HepG2 (cell line): ENCODE results near the gene PFKL. TPM values are rescaled to one million over a fixed set of nuclear protein-coding genes. Genes with fewer than 3 reads are reported as not detected.

Source experiments
- ATAC-seq: fragments of 200-7000 bp; cut with Tn5 transposase; 3 replicates; pipeline ENCODE4 v1.9.1; 2020; ENCODE audit warnings: mild to moderate bottlenecking, moderate library complexity
- BruUV-seq: library from RNA; stranded (reverse); fragments of 400-500 nt; replicated peaks from 2 replicates; lab custom pipeline; 2021; lab: Mats Ljungman, UMichigan
- CTCF ChIA-PET: fragments of 300-600 bp; formaldehyde crosslinking; extraction: SDS; loops from one replicate; lab custom pipeline; 2021; ENCODE audit warnings: low total read pairs, inconsistent platforms, low intra/inter-chr PET ratio; lab: Yijun Ruan, JAX
- POLR2A ChIA-PET: fragments of 350-600 bp; sonication (Branson Sonifier 250); formaldehyde crosslinking; loops from one replicate; lab custom pipeline; 2020; ENCODE audit warnings: antibody characterized with exemption, inconsistent platforms; lab: Yijun Ruan, JAX
- DNase-seq: peaks from one replicate; pipeline ENCODE4 v3.0.0-alpha.2; 2015; ENCODE audit warnings: low spot score
- FAIRE-seq: peaks from 3 replicates; lab custom pipeline; 2011; peaks lifted over from hg19 to GRCh38; lab: Jason Lieb, UNC
- H2AFZ ChIP-seq: one replicate; pipeline ENCODE4 v1.6.1; 2011; ENCODE audit warnings: low read length, inconsistent platforms
- H3K27ac ChIP-seq: fragments of 300-600 bp; 3 replicates; pipeline ENCODE4 v1.8.0; 2011; ENCODE audit warnings: mixed run types, mild to moderate bottlenecking, mixed read lengths, low read length, inconsistent platforms; ENCODE audit not compliant: insufficient read depth; ENCODE audit errors: extremely low read length
- H3K27me3 ChIP-seq, 2 experiments: fragments of 200-600 bp in 1 of 2; 2 replicates in 1 of 2; 3 replicates in 1 of 2; pipeline versions ENCODE4 v1.6.0 to v1.8.0; 2011; ENCODE audit warnings: low read length in 2 of 2, mild to moderate bottlenecking in 2 of 2, moderate library complexity in 2 of 2, inconsistent platforms in 1 of 2; ENCODE audit not compliant: insufficient read depth in 2 of 2, control insufficient read depth in 1 of 2
- H3K36me3 ChIP-seq, 2 experiments: fragments of 200-600 bp in 1 of 2; replicated peaks in 1 of 2; 2 replicates in 1 of 2; 3 replicates in 1 of 2; pipeline versions ENCODE4 v1.5.1 to v1.8.0; 2011; ENCODE audit warnings: low read length in 2 of 2, inconsistent platforms in 1 of 2; ENCODE audit not compliant: insufficient read depth in 2 of 2, control insufficient read depth in 1 of 2
- H3K4me1 ChIP-seq: 2 replicates; pipeline ENCODE4 v1.5.1; 2012; ENCODE audit warnings: low read length, inconsistent platforms; ENCODE audit not compliant: insufficient read depth
- H3K4me2 ChIP-seq: 2 replicates; pipeline ENCODE4 v1.6.0; 2011; ENCODE audit warnings: low read depth, low read length, inconsistent platforms
- H3K4me3 ChIP-seq, 3 experiments: fragments of 200-600 bp in 1 of 3; sonication (generic), shearing (Covaris generic) in 1 of 3; replicated peaks in 1 of 3; 2 replicates each; pipeline ENCODE4 v1.5.1; 2011 to 2016; ENCODE audit warnings: low read length in 3 of 3, inconsistent platforms in 2 of 3, low read depth in 2 of 3, mild to moderate bottlenecking in 2 of 3, control low read depth in 1 of 3, mixed read lengths in 1 of 3; ENCODE audit not compliant: insufficient read depth in 1 of 3
- H3K79me2 ChIP-seq: one replicate; pipeline ENCODE4 v1.6.1; 2011; ENCODE audit warnings: low read length, inconsistent platforms; ENCODE audit not compliant: insufficient read depth
- H3K9ac ChIP-seq: 2 replicates; pipeline ENCODE4 v1.6.0; 2011; ENCODE audit warnings: mild to moderate bottlenecking, low read depth, low read length, inconsistent platforms; ENCODE audit not compliant: insufficient read depth
- H3K9me3 ChIP-seq: 2 replicates; pipeline ENCODE4 v1.5.1; 2012; ENCODE audit warnings: mild to moderate bottlenecking, low read length
- H4K20me1 ChIP-seq: 2 replicates; pipeline ENCODE4 v1.6.0; 2011; ENCODE audit warnings: inconsistent platforms, mild to moderate bottlenecking, low read length, moderate library complexity; ENCODE audit not compliant: insufficient read depth
- AGO2 ChIP-seq: fragments of 200-400 bp; formaldehyde crosslinking; optimal IDR thresholded peaks from 2 replicates; pipeline ENCODE3; 2017; ENCODE audit warnings: mild to moderate bottlenecking, low read depth, low read length, moderate library complexity
- MAZ ChIP-seq, 2 experiments: sonication (generic) in 1 of 2; formaldehyde crosslinking in 1 of 2; IDR thresholded peaks; 2 replicates each; pipeline versions ENCODE4 v1.5.0 to v1.6.1; 2012 to 2020; ENCODE audit warnings: low read depth in 2 of 2, mild to moderate bottlenecking in 2 of 2, borderline replicate concordance in 1 of 2, improper control_type of control experiment in 1 of 2, low read length in 1 of 2, missing genetic modification reagents in 1 of 2, moderate library complexity in 1 of 2
- MEIS2 ChIP-seq: sonication (generic); formaldehyde crosslinking; IDR thresholded peaks from 2 replicates; pipeline ENCODE4 v1.9.0; 2021; ENCODE audit warnings: mild to moderate bottlenecking, missing genetic modification reagents
- NFYC ChIP-seq: IDR thresholded peaks from 2 replicates; pipeline ENCODE4 v1.6.1; 2016; ENCODE audit warnings: missing genetic modification reagents, missing compliant biosample characterization
- RBM22 ChIP-seq: fragments of 200-400 bp; formaldehyde crosslinking; optimal IDR thresholded peaks from 2 replicates; pipeline ENCODE3; 2017; ENCODE audit warnings: mild to moderate bottlenecking, low read length, moderate library complexity
- SNAPC2 ChIP-seq: sonication (generic); formaldehyde crosslinking; IDR thresholded peaks from 2 replicates; pipeline ENCODE4 v1.8.1; 2022; ENCODE audit warnings: mild to moderate bottlenecking, missing genetic modification reagents
- TARDBP ChIP-seq: sonication (generic); formaldehyde crosslinking; IDR thresholded peaks from 2 replicates; pipeline ENCODE4 v1.8.0; 2022; ENCODE audit warnings: mild to moderate bottlenecking, missing genetic modification reagents
- TP53 ChIP-seq: sonication (generic); formaldehyde crosslinking; conservative IDR thresholded peaks from 2 replicates; pipeline ENCODE4 v1.4.0; 2020; ENCODE audit warnings: missing genetic modification reagents
- ZFP36L1 ChIP-seq: sonication (generic); formaldehyde crosslinking; IDR thresholded peaks from 2 replicates; pipeline ENCODE4 v1.8.0; 2022; ENCODE audit warnings: mild to moderate bottlenecking, missing genetic modification reagents, moderate library complexity
- ZNF260 ChIP-seq: sonication (generic); formaldehyde crosslinking; IDR thresholded peaks from 2 replicates; pipeline ENCODE4 v1.4.0; 2020; ENCODE audit warnings: missing genetic modification reagents, low read depth, mild to moderate bottlenecking, borderline replicate concordance
- ZNF704 ChIP-seq: sonication (generic); formaldehyde crosslinking; IDR thresholded peaks from 2 replicates; pipeline ENCODE4 v1.8.1; 2023; ENCODE audit warnings: mild to moderate bottlenecking, inconsistent platforms, moderate library complexity, missing genetic modification reagents, borderline replicate concordance
- ZNF780A ChIP-seq: sonication (generic); formaldehyde crosslinking; IDR thresholded peaks from 2 replicates; pipeline ENCODE4 v1.8.0; 2022; ENCODE audit warnings: mild to moderate bottlenecking, missing genetic modification reagents, moderate library complexity
- ZNF816 ChIP-seq: sonication (generic); formaldehyde crosslinking; IDR thresholded peaks from 2 replicates; pipeline ENCODE4 v1.8.0; 2022; ENCODE audit warnings: missing genetic modification reagents, mild to moderate bottlenecking, borderline replicate concordance
- WGBS: methylation state at CpG from one replicate; pipeline ENCODE4 v1.1.6; 2017; ENCODE audit warnings: low lambda C conversion rate; 5-methylcytosine and 5-hydroxymethylcytosine counted together
- in situ Hi-C: cut with HindIII; loops from 2 replicates; pipeline ENCODE4 v1.10.0; 2017; ENCODE audit warnings: low pct_unique_long_range_greater_than_20kb; ENCODE audit not compliant: extremely low pct_ligation_motif_present
- intact Hi-C: fragments of 100-400 bp; cut with micrococcal nuclease; formaldehyde crosslinking; loops from one replicate; pipeline ENCODE4 v1.10.0; 2022; ENCODE audit not compliant: unreplicated experiment
- polyA plus RNA-seq, 8 experiments: library from polyadenylated mRNA; depleted of rRNA in 3 of 8; stranded (reverse) in 7 of 8; unstranded in 1 of 8; fragments of >200 nt; fragmentation: Illumina TruSeq in 4 of 8; extraction: Trizol in 4 of 8; gene quantifications; 2 replicates each; pipeline versions ENCODE4 v1.2.1 to v1.2.3, GENCODE V29; 2011 to 2016; ENCODE audit warnings: low read depth in 4 of 8, missing spikeins in 1 of 8, mixed read lengths in 1 of 8; ENCODE audit not compliant: insufficient read depth in 1 of 8
- total RNA-seq, 5 experiments: library from RNA; depleted of rRNA; stranded (reverse); fragments of >200 nt; fragmentation: Illumina TruSeq; extraction: Trizol; gene quantifications; 2 replicates each; pipeline ENCODE4 v1.2.3, GENCODE V29; 2016; ENCODE audit warnings: low read depth in 1 of 5
- TF ChIP-seq, protein P1 (sequence below): IDR thresholded peaks from 2 replicates; pipeline ENCODE4 v1.6.1; 2016; ENCODE audit warnings: missing genetic modification reagents, missing compliant biosample characterization

PFKL gene
- total and polyA plus RNA-seq, 2 of the 13 experiments (the other 11 are each of a cell fraction or from before 2014, with no cell fraction given), result 92.8 to 106 TPM

DNA sequence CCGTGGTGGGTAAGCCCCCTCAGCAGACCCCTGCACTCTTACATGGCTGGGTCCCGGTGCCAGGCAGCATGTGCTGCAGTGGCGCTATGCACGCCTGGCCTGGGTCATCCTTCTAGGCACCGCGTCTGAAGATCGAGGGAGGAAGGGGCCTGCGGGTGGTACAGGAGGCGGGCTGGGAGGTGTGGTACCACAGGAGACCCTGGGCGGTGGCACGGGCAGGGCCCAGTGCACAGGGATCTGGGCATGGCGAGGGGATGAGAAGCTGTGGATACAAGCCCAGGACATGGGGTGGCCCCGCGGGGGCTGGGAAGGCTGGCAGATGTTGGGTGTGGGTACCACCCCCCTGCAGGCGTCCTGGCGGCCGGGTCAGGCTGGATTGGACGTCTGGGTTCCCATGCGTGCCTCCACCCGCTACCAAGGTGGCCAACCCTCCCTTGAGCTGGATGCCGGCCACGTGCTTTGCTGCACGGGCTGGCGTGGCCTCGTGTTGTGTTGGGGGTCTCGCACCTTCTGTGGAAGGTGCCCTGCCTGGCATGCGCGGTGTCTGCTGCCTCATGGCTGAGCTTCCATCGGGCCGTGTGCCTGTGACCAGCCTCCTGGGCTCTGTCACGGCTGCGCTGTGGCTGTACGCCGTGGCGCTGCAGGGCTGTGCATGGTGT is 19.7 kb downstream of the PFKL start:
- no peak for DNase-seq
- Histone ChIP-seq H3K36me3 (peaks cover 25 to 57% of the 10 kb centered on the region in 2 experiments; a peak in 4 of 5 replicates), H3K79me2 (no peaks in the 10 kb centered on the region), H3K27ac (no peak overlapping the region), H3K4me3 (no peak overlapping the region), H3K9ac (no peak overlapping the region), H3K27me3 (no peaks in the 10 kb centered on the region), H3K4me2 (no peak overlapping the region), H3K9me3 (no peaks in the 10 kb centered on the region), H4K20me1 (no peaks in the 10 kb centered on the region), H3K4me1 (no peaks in the 10 kb centered on the region), H2AFZ (no peak overlapping the region)
- WGBS, result 92% methylated on average over 12 of the region's 35 CpGs
- intact Hi-C loops, result no loop called here
- peak; percentile 23 for TF ChIP-seq AGO2
- no peak for TF ChIP-seq NFYC
- TF ChIP-seq MEIS2 (CRISPR knock-in tag), result no peak
- no peak for TF ChIP-seq ZNF260 (CRISPR knock-in tag)
- TF ChIP-seq TARDBP (CRISPR knock-in tag), result no peak
- TF ChIP-seq ZFP36L1 (CRISPR knock-in tag), result no peak
- TF ChIP-seq RBM22, result peak; percentile 74
- TF ChIP-seq MAZ (IDR thresholded peaks at IDR 0.05; ENCODE audit: borderline replicate concordance, low read depth, low read length), result no peak
- no peak for TF ChIP-seq MAZ (CRISPR knock-in tag; IDR thresholded peaks at IDR 0.05; ENCODE audit: low read depth)
- no peak for TF ChIP-seq ZNF816 (CRISPR knock-in tag)
- TF ChIP-seq, protein P1, sequence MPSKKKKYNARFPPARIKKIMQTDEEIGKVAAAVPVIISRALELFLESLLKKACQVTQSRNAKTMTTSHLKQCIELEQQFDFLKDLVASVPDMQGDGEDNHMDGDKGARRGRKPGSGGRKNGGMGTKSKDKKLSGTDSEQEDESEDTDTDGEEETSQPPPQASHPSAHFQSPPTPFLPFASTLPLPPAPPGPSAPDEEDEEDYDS, result no peak
- no peak for TF ChIP-seq ZNF780A (CRISPR knock-in tag)
- no peak for TF ChIP-seq ZNF704
- TF ChIP-seq SNAPC2, result no peak
- TF ChIP-seq TP53, result no peak
- no peak for FAIRE-seq
- no peak for ATAC-seq
- POLR2A ChIA-PET, result no interaction called here
- BruUV-seq, result no TSS peak
- CTCF ChIA-PET, result no interaction called here
- in situ Hi-C loops, result no loop called here
